GM12873 (cell line): ENCODE data around the gene NSUN4.

Experiments
- TF ChIP-seq, protein P1 (sequence below): IDR thresholded peaks from 2 replicates; pipeline ENCODE4 v1.5.1; 2012; ENCODE audit warnings: low read depth, mild to moderate bottlenecking, moderate library complexity, low read length, control low read depth; ENCODE audit not compliant: insufficient read depth; ENCODE audit errors: missing control alignments

Gene NSUN4

DNA sequence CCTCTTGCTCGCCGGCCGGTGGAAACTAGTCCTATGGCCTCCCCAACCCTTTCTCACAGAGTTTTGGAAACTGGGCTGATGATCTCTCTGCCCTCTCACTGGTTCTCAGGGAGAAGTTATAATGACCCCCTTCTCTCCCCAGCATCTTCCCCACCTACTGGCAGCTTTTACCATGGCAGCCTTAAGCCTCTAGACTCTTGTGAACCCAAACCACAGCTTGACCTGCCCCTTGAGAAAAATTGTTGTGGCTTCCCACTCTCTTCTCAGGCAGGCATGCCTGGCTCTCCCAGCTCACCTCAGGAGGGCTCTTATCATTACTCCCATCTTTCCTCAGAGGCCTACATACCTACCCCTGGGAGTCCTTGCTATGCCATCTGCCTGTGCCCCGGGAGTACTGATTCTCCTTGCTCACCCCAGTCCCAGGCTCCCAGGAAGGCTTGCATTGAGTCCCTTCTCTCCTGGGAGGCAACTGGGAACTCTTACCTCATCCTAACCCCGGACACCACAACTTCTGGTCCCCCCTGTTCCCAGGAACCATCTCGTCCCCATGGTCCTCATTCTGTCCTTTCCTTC is 1.6 kb downstream of the NSUN4 start:
- TF ChIP-seq, protein P1, sequence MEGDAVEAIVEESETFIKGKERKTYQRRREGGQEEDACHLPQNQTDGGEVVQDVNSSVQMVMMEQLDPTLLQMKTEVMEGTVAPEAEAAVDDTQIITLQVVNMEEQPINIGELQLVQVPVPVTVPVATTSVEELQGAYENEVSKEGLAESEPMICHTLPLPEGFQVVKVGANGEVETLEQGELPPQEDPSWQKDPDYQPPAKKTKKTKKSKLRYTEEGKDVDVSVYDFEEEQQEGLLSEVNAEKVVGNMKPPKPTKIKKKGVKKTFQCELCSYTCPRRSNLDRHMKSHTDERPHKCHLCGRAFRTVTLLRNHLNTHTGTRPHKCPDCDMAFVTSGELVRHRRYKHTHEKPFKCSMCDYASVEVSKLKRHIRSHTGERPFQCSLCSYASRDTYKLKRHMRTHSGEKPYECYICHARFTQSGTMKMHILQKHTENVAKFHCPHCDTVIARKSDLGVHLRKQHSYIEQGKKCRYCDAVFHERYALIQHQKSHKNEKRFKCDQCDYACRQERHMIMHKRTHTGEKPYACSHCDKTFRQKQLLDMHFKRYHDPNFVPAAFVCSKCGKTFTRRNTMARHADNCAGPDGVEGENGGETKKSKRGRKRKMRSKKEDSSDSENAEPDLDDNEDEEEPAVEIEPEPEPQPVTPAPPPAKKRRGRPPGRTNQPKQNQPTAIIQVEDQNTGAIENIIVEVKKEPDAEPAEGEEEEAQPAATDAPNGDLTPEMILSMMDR = peak; percentile 62

DNA sequence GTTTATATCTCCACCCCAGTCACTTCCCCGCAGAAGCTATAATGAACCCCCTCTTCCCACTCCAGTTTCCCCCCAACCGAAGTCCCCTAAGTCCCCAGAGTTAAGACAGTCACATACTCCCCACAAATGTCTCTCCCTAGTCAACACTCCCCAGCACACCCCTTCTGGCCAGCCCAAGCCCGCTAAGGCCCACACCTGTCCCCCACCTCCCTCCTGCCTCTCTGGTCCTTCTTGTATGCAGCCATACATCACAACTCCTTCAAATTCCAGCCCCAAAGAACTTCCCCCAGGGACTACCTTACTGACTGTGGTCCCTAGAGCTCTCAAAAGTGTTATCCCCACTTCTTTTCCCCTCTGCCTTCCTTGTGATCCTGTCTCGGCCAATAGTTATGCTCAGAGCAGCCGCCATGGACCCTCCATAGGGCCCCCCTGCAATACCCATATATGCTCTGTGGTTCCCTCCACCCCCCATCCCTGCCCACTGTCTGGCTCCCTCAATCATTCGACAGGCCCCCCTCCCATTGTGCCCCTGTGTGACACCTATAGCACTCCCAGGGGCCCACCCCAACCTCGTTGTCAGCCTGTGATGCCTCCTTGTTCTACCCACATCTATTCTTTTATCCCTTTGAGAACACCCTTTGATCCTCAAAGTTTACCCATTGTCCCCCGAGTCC is 2.2 kb downstream of the NSUN4 start:
- TF ChIP-seq, protein P1 = no peak

DNA sequence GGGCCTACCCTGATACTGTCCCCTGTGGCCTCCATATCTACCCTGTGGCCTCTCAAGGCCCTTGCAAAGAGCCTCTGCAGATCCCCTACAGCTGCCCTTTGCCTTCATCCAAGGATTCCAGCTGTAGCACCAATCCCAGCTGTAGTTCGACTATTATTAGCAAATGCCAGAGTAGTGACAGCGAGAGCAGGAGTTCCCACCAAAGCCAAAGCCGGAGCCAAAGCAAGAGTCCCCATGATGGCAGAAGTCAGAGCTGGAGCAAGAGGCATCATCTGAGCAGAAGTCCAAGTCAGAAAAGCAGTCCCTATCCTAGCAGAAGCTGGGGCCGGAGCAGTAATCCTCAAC is 2.7 kb downstream of the NSUN4 start:
- TF ChIP-seq, protein P1 = no peak

DNA sequence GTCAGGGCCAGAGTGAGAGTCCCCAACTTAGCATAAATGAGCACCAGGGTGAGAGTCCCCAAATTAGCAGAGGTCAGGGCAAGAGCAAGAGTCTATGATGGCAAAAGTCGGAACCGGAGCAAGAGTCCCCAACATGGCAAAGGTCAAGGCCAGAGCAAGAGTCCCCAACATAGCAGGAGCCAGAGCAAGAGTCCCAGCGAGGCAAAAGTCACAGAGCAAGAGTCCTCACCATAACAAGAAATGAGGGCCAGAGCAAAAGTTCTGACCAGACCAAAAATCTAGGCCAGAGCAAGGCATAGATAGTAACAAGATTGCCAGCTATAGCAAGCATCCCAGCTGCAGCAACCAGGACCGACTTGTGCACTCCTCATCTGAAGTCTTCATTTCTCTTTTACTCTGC is 3.1 kb downstream of the NSUN4 start:
- TF ChIP-seq, protein P1 = no peak

DNA sequence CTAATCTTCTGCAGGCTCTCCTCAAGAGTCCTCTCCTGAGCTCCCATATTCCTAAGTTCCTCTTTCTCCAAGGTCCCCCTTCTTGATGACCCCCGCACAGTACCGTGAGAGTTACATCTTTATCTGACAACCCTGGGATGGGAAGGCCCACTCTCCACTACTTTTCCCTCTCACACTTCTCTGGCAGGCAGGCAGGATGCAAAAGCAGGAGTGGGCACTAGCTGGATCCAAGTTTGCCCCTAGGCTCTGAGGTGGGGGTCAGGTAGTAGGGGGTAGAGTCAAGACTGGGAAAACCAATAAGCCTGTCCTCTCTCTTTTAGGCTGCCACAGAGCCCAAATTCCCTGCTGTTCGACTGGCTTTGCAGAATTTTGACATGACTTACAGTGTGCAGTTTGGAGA is 3.9 kb downstream of the NSUN4 start:
- TF ChIP-seq, protein P1 = no peak

DNA sequence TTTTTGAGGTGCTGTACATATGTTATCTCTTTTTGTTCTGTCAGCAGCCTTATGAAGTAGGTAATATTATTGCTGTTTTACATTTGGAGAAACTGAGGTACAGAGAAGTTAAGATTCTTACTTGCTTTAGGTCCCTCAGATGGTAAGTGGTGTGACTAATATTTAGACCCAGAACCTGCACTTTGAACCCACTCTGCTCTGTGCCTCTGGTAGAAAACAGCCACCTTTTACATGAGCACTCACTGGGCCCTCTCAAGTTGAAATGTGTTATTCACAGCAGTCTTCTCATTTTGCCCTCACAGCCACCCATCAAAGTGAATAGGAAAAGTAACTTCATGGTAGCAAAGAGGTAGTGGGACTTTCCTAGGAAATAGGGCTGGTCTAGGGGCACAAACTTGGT is 4.7 kb downstream of the NSUN4 start:
- TF ChIP-seq, protein P1 = no peak

DNA sequence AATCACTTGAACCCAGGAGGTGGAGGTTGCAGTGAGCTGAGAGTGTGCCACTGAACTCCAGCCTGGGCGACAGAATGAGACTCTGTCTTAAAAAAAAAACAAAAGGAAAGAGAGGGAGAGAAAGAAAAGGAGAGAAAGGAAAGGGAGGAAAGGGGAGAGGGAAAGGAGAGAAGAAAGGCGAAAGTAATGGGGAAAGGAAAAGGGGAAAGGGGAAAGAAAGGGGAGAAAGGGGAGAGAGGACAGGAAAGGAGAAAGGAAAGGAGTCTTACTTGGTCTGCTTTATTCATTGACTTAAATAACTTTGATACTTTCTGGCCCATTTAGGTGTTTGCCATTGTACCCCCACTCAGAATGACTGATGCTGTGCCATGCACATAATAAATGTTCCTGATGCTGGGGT is 11.8 kb downstream of the NSUN4 start:
- TF ChIP-seq, protein P1 = no peak
